ENCODE data around the gene UBA7.
A peak's percentile ranks its signal among the peaks of the same experiment; 100 is the strongest.

UBA7 gene

GRCh38 chr3:49790626-49791411 is 22.9 kb downstream of the UBA7 start:
- H2AFZ ChIP-seq: no peak overlapping the region
- H3K4me2 ChIP-seq (ENCODE audit: low read length): no peak overlapping the region
- H3K9ac ChIP-seq: no peak overlapping the region
- no peak for TF ChIP-seq CTCF (IDR thresholded peaks at IDR 0.05)
- H3K27me3 ChIP-seq (ENCODE audit: control insufficient read depth, insufficient read depth, low read length): no peaks in the 10 kb centered on the region
- no peaks in the 10 kb centered on the region for H3K36me3 ChIP-seq (ENCODE audit: control insufficient read depth, insufficient read depth, low read length)
- H3K4me1 ChIP-seq: peaks cover 5% of the 10 kb centered on the region
- H3K4me3 ChIP-seq (ENCODE audit: low read depth, low read length): no peak overlapping the region
- no peaks in the 10 kb centered on the region for H3K9me3 ChIP-seq (ENCODE audit: control insufficient read depth, low read length)
- peaks cover 2% of the 10 kb centered on the region for H3K79me2 ChIP-seq
- no peak overlapping the region for H3K27ac ChIP-seq

DNA sequence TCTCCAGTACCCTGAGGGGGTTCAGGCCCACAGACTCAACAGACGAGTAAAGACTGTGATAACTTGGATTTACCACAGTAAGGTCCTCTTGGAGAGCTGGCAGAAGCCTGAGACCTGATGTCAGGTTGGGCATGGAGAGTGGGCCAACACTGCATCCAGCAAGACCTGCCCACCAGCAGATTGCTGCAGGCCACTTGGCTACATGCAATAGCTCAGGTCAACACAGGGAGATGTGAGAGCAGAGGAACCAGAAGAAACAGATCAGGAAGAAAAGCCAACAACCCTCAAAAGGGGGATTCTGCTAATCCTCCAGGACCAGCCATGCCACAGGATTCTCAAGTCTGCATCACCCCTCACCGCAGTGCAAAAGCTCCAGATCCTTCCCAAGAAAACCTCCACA is 25.7 kb downstream of the UBA7 start:
- no peaks in the 10 kb centered on the region for H3K36me3 ChIP-seq (ENCODE audit: control insufficient read depth, insufficient read depth, low read length)
- H3K27me3 ChIP-seq (ENCODE audit: control insufficient read depth, insufficient read depth, low read length): no peaks in the 10 kb centered on the region
- no peak overlapping the region for H3K9ac ChIP-seq
- no peak overlapping the region for H3K4me2 ChIP-seq (ENCODE audit: low read length)
- peaks cover 12% of the 10 kb centered on the region for H3K4me1 ChIP-seq
- no peaks in the 10 kb centered on the region for H3K9me3 ChIP-seq (ENCODE audit: control insufficient read depth, low read length)
- no peak overlapping the region for H2AFZ ChIP-seq
- H3K4me3 ChIP-seq (ENCODE audit: low read depth, low read length): no peak overlapping the region
- no peak for TF ChIP-seq CTCF (IDR thresholded peaks at IDR 0.05)
- H3K27ac ChIP-seq: no peak overlapping the region
- H3K79me2 ChIP-seq: peaks cover 20% of the 10 kb centered on the region

- Histone ChIP-seq H3K9ac (no peak overlapping the region), H3K4me3 (ENCODE audit: low read depth, low read length) (no peak overlapping the region), H3K4me1 (peaks cover 12% of the 10 kb centered on the region), H3K9me3 (ENCODE audit: control insufficient read depth, low read length) (no peaks in the 10 kb centered on the region), H3K27me3 (ENCODE audit: control insufficient read depth, insufficient read depth, low read length) (no peaks in the 10 kb centered on the region), H2AFZ (peak overlapping the region; percentile 99), H3K36me3 (ENCODE audit: control insufficient read depth, insufficient read depth, low read length) (no peaks in the 10 kb centered on the region), H3K27ac (peak overlapping the region; percentile 86), H3K79me2 (peaks cover 23% of the 10 kb centered on the region), H3K4me2 (ENCODE audit: low read length) (peak overlapping the region; percentile 91)
- TF ChIP-seq CTCF (IDR thresholded peaks at IDR 0.05): no peak
Observed at GRCh38 chr3:49787536-49787935, 26.2 kb downstream of the UBA7 start.

- H3K36me3 ChIP-seq (ENCODE audit: control insufficient read depth, insufficient read depth, low read length): no peaks in the 10 kb centered on the region
Observed at GRCh38 chr3:49787182-49787464, 26.6 kb downstream of the UBA7 start.

More at GRCh38 chr3:49787182-49787464, 26.6 kb downstream of the UBA7 start:
- TF ChIP-seq CTCF (IDR thresholded peaks at IDR 0.05): no peak
- no peaks in the 10 kb centered on the region for H3K27me3 ChIP-seq (ENCODE audit: control insufficient read depth, insufficient read depth, low read length)
- peak overlapping the region; percentile 91 for H3K4me2 ChIP-seq (ENCODE audit: low read length)
- peaks cover 27% of the 10 kb centered on the region for H3K79me2 ChIP-seq
- peak overlapping the region; percentile 98 for H3K4me3 ChIP-seq (ENCODE audit: low read depth, low read length)
- peak overlapping the region; percentile 99 for H2AFZ ChIP-seq
- H3K4me1 ChIP-seq: peaks cover 12% of the 10 kb centered on the region
- H3K9me3 ChIP-seq (ENCODE audit: control insufficient read depth, low read length): no peaks in the 10 kb centered on the region
- no peak overlapping the region for H3K9ac ChIP-seq
- peak overlapping the region; percentile 86 for H3K27ac ChIP-seq
